SKM-1 (cell line): Measurements from ENCODE around the gene ABTB2.

Experiments used
- DNase-seq: peaks from one replicate; lab custom pipeline; 2025; ENCODE audit not compliant: unreplicated experiment; lab: John Stamatoyannopoulos, UW

ABTB2 gene

DNA sequence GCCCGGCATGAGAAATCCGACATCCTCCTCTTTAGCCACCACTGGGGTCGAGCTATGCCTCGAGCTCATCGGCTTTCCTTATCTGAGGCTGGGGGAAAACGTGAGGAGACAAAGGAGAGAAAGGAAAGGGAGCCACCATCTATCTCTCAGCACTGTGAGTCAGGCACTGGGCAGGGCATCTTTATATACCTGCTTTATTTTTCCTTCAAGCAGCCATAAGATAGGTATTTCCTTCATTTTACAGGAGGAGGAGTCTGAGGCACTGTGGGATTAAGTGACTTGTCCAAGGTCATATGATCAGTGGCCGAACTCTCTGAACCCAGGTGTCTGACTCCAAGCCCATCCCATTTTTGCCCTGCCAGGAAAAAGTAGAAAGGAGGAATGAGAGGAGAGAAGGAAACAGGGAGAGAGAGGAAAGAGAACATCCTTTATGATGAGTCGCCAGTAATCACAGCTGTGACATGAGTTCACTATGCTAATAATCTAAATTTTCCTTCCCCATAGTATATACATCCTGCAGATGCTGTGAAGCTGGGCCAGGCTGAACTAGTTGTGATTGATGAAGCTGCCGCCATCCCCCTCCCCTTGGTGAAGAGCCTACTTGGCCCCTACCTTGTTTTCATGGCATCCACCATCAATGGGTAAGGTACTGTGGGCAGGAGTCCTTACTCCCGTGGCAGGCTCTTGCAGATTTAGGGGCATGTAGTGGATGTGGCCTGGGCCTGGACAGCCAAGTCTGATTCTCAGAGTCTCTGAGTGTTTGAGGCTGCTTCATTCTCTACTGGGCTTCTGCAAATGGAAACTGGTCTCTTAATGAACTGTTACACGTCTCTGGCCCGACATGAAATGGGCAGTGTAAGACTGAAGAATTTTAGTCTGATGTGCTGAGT lies 230.6 kb downstream of the ABTB2 start:
- DNase-seq = no peak

DNA sequence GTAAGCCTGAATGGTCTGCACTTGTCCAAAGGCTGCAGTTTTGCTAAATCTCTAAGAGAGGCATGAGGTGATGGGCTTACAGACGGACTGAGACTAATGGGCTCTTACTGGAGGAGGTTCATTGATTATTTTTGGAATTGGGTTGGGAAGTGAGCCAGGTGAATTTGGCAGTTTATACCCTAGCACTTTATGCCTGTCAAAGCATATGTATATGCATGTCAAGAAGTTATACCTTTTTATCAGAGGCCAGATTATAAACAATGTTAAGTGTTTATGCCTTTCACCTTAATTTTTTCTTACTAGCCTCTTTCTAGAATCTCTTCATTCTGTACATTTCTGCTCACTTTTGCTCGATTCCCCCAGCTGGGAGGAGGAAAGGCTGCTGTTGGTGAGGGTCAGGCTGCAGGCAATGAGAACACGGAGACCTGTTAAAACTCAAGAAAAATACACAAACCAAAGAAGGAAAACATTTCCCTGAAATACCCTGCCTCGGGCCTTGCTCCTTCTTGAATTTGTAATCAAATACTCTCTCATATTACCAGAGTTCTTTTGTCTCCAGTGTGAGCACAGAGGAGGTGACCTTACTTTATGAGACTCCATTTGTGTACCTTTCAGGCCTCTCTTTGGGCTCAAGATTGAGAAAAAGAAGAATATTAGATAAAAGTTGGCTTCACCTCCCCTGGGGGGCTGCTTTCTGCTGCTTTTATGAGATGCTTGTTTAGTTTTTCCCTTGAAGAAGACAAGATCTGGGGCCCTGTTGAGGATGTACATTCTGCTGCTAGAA lies 232.7 kb downstream of the ABTB2 start:
- DNase-seq = no peak

DNA sequence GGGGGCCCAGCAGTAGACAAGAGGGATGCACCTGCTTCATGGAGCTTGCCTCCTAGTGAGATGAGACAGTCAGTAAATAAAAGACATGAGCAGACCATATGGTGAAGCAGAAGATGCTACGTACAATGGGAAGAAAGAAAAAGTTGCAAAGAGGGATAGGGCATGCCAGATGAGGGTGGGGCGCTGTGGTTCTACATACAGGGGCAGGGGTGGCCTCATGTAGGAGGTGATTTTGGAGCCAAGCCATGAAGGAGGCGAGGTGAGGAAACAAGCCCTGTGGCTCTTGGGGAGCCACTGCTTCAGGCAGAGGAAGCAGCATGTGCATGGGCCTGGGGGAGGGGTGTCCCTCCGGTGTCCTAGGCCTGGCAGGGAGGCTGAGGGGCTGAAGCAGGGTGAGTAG lies 237.2 kb downstream of the ABTB2 start:
- no peak for DNase-seq

DNA sequence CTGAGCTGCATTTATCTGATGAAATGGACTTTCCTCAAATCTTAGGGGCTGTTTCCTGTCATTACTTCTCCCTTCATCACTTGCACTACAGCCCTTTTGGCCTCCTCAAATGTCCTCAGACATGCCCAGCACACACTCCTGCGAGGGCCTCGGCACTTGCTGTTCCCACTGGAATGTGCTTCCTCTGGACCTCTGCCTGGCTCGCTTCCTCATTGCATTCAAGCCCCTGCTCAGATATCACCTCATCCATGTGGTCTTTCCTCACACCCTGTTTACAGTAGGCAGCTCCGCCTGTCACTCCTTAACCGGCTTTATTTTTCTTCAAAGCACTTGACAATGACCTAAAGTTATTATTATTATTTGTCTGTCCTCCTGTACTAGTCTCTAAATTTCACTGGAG lies 243.3 kb downstream of the ABTB2 start:
- no peak for DNase-seq

DNA sequence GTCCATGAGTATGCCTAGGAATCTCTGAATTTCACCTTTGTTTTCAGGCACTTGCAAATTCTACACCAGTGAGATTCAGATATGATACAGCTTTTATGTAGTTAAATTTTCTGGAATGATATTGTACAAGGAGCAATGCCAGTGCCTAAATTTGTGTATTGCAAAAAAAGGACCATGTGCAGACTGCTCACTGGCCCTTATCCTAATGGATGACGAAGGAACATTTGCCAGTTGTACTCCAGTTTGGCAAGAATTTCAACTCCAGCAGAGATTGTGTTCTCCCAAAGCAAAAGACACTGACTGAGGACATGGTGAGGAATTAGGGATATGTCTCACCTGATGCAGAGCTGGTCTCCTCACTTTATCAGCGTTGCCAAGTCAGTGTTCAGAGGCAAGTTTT lies 243.8 kb downstream of the ABTB2 start:
- DNase-seq = no peak

DNA sequence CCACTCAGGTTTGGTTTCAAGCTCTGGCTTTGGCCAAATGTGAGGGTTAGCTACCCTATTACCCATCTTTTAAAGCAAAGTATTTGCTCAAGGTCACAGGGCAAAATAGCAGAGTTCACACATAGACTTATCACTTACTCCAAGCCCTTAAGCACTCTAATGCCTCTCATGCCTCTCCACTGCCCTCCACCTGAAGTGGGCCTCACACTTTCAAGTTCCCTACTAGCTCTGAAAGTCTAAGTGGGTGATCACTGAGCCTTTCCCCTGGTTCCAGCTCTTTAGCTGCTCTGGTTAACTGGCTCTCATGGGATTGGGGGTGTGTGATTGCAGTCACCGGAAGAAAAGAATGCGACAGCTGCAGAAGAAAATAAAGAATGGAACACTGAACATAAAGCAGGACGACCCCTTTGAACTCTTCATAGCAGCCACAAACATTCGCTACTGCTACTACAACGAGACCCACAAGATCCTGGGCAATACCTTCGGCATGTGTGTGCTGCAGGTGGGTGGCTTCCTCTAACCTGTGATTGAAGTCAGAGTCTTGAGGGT lies 246.0 kb downstream of the ABTB2 start:
- DNase-seq = no peak

DNA sequence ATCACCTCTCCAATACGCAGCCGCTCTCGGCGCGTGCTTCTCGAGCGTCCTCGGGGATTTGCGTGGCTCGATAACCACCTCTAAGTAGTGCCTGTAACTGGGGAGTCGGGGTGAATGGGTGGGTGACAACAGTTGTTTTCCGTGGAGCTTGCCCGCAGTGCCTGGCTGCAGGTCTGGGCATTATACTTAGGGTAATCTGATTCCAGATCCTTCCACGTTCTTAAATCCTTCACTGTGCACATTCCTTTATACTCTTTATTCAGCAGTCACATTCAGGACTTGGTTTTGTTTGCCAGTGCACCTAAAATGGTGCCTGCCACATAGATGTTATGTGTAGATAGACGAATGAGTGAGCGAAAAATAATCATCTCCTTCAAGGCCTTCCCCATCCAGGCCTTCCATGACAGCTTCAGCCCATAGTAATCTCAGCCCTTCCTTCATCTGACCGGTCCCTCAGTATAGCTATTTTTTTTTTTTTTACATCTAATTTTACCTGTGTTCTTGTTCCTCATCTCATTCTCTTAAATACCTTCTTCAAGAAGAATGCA lies 251.8 kb downstream of the ABTB2 start:
- no peak for DNase-seq

DNA sequence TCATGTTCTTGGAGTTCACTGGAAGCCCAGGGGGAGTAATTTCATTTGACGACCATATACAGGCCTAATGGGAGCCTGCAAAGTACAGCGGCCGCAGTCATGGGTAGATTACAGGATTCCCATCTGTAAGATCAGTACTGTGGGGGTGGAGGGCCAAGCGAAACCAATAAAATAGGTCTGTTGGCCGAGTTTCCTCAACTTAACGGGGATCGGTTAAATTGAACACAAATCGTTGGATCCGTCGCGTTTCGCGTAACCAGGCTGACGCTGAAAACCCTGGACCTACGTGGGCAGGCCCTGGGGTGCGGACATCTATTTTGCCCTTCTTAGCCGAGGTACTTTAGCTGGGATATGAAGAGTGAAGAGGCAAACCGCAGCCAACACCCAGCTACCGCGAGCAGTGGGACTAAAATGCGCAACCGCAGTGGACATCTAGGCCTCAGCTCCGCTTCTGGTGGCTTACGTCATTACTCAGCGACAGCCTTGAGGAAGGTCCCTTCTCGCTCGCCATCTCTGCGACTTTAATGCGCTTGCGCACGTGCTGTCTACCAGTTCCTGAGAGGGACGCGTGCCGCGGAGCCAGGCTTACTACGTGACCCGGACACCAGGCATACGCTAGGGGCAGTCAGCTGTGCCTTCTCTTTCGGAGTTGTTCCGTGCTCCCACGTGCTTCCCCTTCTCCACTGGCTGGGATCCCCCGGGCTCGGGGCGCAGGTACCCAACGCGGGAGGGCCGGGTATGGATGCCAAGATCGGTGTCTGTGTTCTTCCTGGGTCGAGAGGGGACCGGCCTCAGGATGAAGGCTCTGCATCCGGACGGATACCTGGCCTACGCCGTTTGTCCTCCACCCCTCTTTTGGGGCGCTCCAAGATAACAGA lies 252.5 kb downstream of the ABTB2 start, which contains the start of gene NAT10:
Gene NAT10 (plus strand): TSS at position 551 of the 878 bp plus-strand sequence. CDS start 2,597 bp downstream, outside the sequence.
- peak; percentile 97 for DNase-seq

DNA sequence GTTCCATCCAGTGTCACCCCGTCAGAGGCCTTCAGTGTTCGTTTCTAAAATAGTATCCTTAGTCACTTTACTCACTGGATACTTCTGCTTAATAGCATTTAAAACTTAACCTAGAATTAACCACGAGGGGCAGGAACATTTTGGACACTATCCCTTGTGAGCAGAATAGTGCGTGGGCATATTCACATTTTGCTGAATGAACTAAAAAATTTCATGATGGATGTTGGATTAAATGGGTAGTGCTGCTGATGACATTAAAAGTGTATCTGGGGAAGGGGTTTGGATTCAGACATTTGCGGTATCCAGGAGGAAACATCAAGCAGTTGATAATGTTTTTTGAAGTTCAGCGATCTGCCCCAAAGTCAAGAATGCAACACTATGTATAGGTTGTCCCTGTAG lies 253.1 kb downstream of the ABTB2 start:
- no peak for DNase-seq
